Neural cell (in vitro differentiated cells): ENCODE data around the gene HERC3. TPM values are rescaled to one million over a fixed set of nuclear protein-coding genes. Genes with fewer than 3 reads are reported as not detected.

Experiments
- H2AFZ ChIP-seq: fragments of 200-600, 300-800 bp; sonication (generic), shearing (Covaris generic); 2 replicates; pipeline ENCODE4 v1.6.0; 2014; ENCODE audit warnings: low read depth, mild to moderate bottlenecking, antibody characterized with exemption, low read length, moderate library complexity
- H3F3A ChIP-seq: fragments of 200-600 bp; shearing (Covaris generic); 2 replicates; pipeline ENCODE4 v1.6.1; 2016; ENCODE audit warnings: mild to moderate bottlenecking, moderate library complexity, mixed read lengths, antibody characterized with exemption, low read length; ENCODE audit not compliant: insufficient read depth, poor library complexity, severe bottlenecking
- H3K27ac ChIP-seq: fragments of 200-600, 300-800 bp; sonication (generic), shearing (Covaris generic); 2 replicates; pipeline ENCODE4 v1.5.1; 2014; ENCODE audit warnings: mild to moderate bottlenecking, low read length, moderate library complexity
- H3K27me3 ChIP-seq: fragments of 300-800, 200-600 bp; sonication (generic), shearing (Covaris generic); 2 replicates; pipeline ENCODE4 v1.6.0; 2014; ENCODE audit warnings: mild to moderate bottlenecking, low read depth, low read length, moderate library complexity; ENCODE audit not compliant: insufficient read depth
- H3K36me3 ChIP-seq: fragments of 300-800, 200-600 bp; sonication (generic), shearing (Covaris generic); 2 replicates; pipeline ENCODE4 v1.5.1; 2014; ENCODE audit warnings: mild to moderate bottlenecking, antibody characterized with exemption, low read length, moderate library complexity; ENCODE audit not compliant: insufficient read depth
- H3K4me2 ChIP-seq: fragments of 300-800, 200-600 bp; sonication (generic), shearing (Covaris generic); 2 replicates; pipeline ENCODE4 v1.6.0; 2014; ENCODE audit warnings: mild to moderate bottlenecking, low read length
- H3K4me3 ChIP-seq: fragments of 300-800, 200-600 bp; sonication (generic), shearing (Covaris generic); 2 replicates; pipeline ENCODE4 v1.5.1; 2014; ENCODE audit warnings: mild to moderate bottlenecking, low read length, moderate library complexity
- H3K79me2 ChIP-seq: fragments of 200-600 bp; shearing (Covaris generic); replicated peaks from 2 replicates; pipeline ENCODE4 v1.6.0; 2014; ENCODE audit warnings: mild to moderate bottlenecking, low read length, moderate library complexity; ENCODE audit not compliant: insufficient read depth
- H3K9ac ChIP-seq: fragments of 300-800, 200-600 bp; sonication (generic), shearing (Covaris generic); 2 replicates; pipeline ENCODE4 v1.6.1; 2016; ENCODE audit warnings: mild to moderate bottlenecking, low read length, mixed read lengths
- H3K9me2 ChIP-seq: fragments of 200-600 bp; shearing (Covaris generic); 2 replicates; pipeline ENCODE4 v1.6.1; 2016; ENCODE audit warnings: mild to moderate bottlenecking, low read length, mixed read lengths; ENCODE audit not compliant: insufficient read depth
- H3K9me3 ChIP-seq: fragments of 200-600, 300-800 bp; sonication (generic), shearing (Covaris generic); 2 replicates; pipeline ENCODE4 v1.6.1; 2016; ENCODE audit warnings: mild to moderate bottlenecking, mixed run types, low read length, moderate library complexity, mixed read lengths
- H4K20me1 ChIP-seq: fragments of 200-600 bp; shearing (Covaris generic); 2 replicates; pipeline ENCODE4 v1.6.1; 2016; ENCODE audit warnings: mild to moderate bottlenecking, mixed run types; ENCODE audit not compliant: insufficient read depth
- CTCF ChIP-seq: fragments of 450-650 bp; IDR thresholded peaks from 2 replicates; pipeline ENCODE4 v1.5.1; 2014; ENCODE audit warnings: antibody characterized with exemption, mild to moderate bottlenecking, moderate library complexity; ENCODE audit not compliant: poor library complexity, severe bottlenecking
- EP300 ChIP-seq: fragments of 450-650 bp; conservative IDR thresholded peaks from 2 replicates; pipeline ENCODE4 v1.6.1; 2014; ENCODE audit warnings: antibody characterized with exemption, mild to moderate bottlenecking, moderate library complexity; ENCODE audit not compliant: poor library complexity, severe bottlenecking
- EZH2 ChIP-seq: fragments of 200-600, 300-800 bp; shearing (Covaris generic), sonication (generic); IDR thresholded peaks from 2 replicates; pipeline ENCODE4 v1.6.1; 2014; ENCODE audit warnings: antibody characterized with exemption, low read length, borderline replicate concordance, mild to moderate bottlenecking; ENCODE audit not compliant: insufficient read depth, poor library complexity, severe bottlenecking
- MXI1 ChIP-seq: fragments of 450-650 bp; conservative IDR thresholded peaks from 2 replicates; pipeline ENCODE4 v1.6.1; 2014; ENCODE audit warnings: antibody characterized with exemption, mild to moderate bottlenecking; ENCODE audit not compliant: poor library complexity, severe bottlenecking
- POLR2AphosphoS5 ChIP-seq: IDR thresholded peaks from 2 replicates; pipeline ENCODE4 v1.6.1; 2012
- REST ChIP-seq: IDR thresholded peaks from 2 replicates; pipeline ENCODE4 v1.6.1; 2012; ENCODE audit warnings: borderline replicate concordance
- SMC3 ChIP-seq: fragments of 450-650 bp; conservative IDR thresholded peaks from 2 replicates; pipeline ENCODE4 v1.6.1; 2014; ENCODE audit warnings: antibody characterized with exemption, mild to moderate bottlenecking, moderate library complexity; ENCODE audit not compliant: poor library complexity
- polyA plus RNA-seq: library from polyadenylated mRNA; depleted of rRNA; stranded (reverse); fragments of >200 nt; gene quantifications from 2 replicates; pipeline ENCODE4 v1.2.3, GENCODE V29; 2014

HERC3 gene
- polyA plus RNA-seq, 1 donor from 2014 or later, result 49.2 TPM

DNA sequence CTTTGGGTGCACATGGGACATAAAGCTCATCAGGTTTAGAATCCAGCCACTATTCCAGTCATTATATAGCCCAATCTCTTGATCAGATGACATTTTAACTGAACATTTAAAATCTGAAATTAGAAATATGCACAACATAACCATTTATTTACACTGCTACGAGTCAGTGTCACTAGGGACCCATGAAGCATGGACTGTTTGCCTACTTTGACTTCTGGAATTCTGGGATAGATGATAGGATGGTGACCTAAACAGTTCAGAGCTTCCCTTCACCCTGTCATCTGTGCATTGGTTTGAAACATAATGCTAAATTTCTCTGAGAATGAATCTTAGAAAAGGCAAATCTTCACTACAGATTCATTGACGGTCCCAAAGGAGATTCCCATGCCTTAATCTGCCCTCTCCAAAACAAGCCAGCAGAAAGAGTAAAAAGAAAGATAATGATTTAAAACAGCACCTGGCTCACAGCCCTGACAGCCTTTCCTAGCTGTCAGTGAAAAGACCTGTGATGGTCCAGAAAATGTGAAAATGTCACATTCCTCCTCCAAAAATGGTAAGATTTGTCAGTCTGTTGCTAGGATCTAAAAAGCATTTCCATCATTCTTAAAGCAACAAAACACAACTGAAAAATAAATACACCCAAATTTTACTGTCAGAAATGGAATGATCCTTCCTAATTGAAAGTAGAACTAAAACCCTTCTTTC lies 18.9 kb upstream of the HERC3 start:
- Histone ChIP-seq H4K20me1 (no peaks in the 10 kb centered on the region), H3K27ac (peak overlapping the region; percentile 93), H3K9me2 (no peaks in the 10 kb centered on the region), H3K79me2 (no peaks in the 10 kb centered on the region), H3K27me3 (no peaks in the 10 kb centered on the region), H3K36me3 (no peaks in the 10 kb centered on the region), H3K4me2 (peak overlapping the region; percentile 47), H3F3A (peaks cover 9% of the 10 kb centered on the region), H3K9me3 (no peaks in the 10 kb centered on the region), H3K9ac (peak overlapping the region; percentile 57), H2AFZ (no peak overlapping the region), H3K4me3 (peak overlapping the region; percentile 38)
- TF ChIP-seq EZH2 (no peak), POLR2AphosphoS5 (peak; percentile 7), REST (peak; percentile 39), CTCF (no peak), SMC3 (no peak), EP300 (peak; percentile 78)

DNA sequence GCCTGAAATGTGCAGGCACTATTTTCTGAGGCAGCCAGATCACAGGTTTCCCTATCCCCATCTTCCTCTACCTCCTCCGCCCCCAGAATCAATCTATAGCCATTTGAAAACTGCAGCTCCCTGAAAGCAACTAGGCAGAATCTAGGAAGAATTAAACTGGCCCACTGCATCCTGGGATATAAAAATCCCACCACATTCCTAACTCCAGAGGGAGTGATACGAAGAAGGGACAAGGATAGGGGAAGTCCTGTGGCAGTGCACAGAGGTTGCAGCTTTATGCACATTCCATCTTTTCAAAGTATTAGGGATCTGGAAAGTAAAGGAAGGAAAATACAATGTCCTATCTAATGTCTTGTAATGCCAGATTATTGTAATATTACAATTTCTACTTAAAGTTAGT lies 18.3 kb upstream of the HERC3 start:
- Histone ChIP-seq H4K20me1 (no peaks in the 10 kb centered on the region), H3K9ac (peak overlapping the region; percentile 57), H3K4me3 (peak overlapping the region; percentile 38), H2AFZ (no peak overlapping the region), H3F3A (peaks cover 9% of the 10 kb centered on the region), H3K9me2 (no peaks in the 10 kb centered on the region), H3K36me3 (no peaks in the 10 kb centered on the region), H3K9me3 (no peaks in the 10 kb centered on the region), H3K27ac (peak overlapping the region; percentile 93), H3K27me3 (no peaks in the 10 kb centered on the region), H3K4me2 (peak overlapping the region; percentile 47), H3K79me2 (no peaks in the 10 kb centered on the region)
- TF ChIP-seq MXI1 (no peak), CTCF (peak; percentile 25), SMC3 (no peak), REST (peak; percentile 70), EZH2 (no peak)
